GM18517 (cell line): ENCODE results near the gene GPRC5A.

ENCODE experiments used
- ATAC-seq: cut with Tn5 transposase; IDR thresholded peaks from one replicate; pipeline ENCODE4 v1.9.1; 2021; ENCODE audit warnings: mild to moderate bottlenecking, moderate library complexity; ENCODE audit not compliant: unreplicated experiment

The GPRC5A gene

GRCh38 chr12:12936983-12937491, 45.7 kb downstream of the GPRC5A start:
- no peak for ATAC-seq

- no peak for ATAC-seq
Observed at GRCh38 chr12:12938541-12938940, 47.2 kb downstream of the GPRC5A start.

DNA sequence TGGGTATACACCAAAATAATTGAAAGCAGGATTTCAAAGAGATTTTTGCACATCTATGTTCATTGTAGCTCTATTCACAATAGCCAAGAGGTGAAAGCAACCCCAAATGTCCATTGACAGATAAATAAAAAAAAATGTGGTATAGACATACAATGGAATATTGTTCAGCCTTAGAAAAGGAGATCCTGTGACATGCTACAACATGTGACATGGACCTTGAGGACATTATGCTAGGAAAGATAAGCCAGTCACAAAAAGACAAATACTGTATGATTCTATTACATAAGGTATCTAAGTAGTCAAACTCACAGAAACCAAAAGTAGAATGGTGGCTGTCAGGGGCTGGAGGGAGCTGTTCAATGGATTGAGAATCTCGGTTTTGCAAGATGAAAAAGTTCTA, 48.5 kb downstream of the GPRC5A start:
- no peak for ATAC-seq

DNA sequence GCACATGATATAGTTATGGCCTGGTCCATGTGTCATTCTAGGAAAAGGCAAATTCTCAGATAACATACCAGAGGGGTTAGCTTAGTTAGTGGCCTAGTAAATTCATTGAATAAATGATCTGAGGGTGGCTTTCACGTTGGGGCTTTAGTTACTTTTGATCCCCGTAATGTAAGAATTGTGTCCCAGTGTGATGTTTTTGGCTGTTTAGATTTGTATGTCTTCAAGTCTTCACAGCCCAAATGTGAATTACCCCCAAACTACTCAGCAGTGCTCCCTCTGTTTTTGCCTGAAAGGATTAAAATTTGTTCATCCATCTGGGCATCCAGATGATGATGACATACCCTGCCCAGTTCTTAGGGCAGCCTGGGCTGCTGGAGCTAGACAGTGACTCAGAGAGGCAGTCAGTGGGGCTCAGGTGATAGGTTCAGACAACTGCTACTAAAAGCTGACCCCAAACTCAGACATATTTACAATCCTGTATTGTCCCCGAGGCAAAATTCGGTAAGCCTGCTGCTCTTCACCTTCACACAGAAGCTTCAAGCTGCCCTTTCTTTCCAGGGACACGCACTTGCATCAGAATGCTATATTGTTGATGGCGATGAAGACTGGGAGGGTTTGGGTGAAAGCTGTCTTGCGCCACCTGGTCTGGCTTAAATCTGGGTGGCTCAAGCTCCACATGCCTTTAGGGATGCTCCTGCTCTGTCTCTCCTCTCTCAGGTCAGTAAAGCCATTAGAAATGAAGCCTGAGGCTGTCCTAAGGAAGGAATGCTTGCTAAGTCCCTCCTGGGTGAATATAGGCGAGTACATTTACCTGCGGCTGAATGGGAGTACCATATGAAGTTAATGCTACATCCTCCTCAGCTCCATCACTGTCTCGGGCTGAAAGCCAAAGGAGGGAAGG, 50.3 kb downstream of the GPRC5A start:
- ATAC-seq, result no peak

- ATAC-seq, result no peak
Observed at GRCh38 chr12:12943586-12944260, 52.4 kb downstream of the GPRC5A start.

DNA sequence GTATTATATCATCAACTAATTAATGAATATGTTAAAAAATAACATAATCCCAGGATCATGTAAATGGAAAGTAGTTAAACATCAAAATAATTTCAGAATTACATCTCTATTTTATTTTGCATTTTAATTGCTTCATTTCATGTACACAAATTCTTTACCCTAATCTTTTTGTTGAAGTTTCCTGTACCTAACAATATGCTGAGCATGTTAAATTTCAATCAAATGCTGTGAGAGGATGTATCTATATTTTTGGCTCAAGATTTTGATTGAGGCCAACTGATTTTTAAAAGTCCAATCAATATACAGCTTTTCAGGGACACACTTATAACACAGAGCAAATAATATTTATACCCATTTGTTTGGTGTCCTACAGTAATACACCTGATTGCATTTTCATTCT, 54.2 kb downstream of the GPRC5A start:
- ATAC-seq, result no peak

GRCh38 chr12:12946686-12947355, 55.5 kb downstream of the GPRC5A start:
- no peak for ATAC-seq

DNA sequence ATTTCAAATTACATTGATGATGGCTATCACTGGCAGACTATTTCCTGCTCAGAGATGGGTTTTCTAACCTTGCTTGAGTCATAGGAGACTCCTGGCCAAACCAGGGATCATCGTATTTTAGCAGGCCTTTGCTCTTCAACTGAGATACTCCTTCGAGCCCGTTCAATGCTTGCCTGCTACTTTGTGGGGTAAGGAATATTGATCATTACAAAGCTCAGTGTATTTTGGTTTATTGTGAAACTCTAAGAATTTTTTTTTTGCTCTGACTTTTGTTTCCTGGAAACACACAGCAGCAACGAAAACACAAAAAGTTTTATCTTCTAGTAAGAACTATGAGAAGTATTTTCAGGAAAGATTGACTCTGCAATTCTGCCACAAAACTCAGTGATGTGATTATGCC, 56.5 kb downstream of the GPRC5A start:
- ATAC-seq, result no peak

- ATAC-seq, result no peak
Observed at GRCh38 chr12:12951504-12951903, 60.1 kb downstream of the GPRC5A start.

- no peak for ATAC-seq
Observed at GRCh38 chr12:12952036-12952435, 60.7 kb downstream of the GPRC5A start, which contains the start of gene GPRC5D. TSS of gene GPRC5D (minus strand) at chr12:12952170. CDS start at chr12:12950384, 1,786 bp downstream.

GRCh38 chr12:12954356-12954755, 63.0 kb downstream of the GPRC5A start:
- ATAC-seq, result no peak

DNA sequence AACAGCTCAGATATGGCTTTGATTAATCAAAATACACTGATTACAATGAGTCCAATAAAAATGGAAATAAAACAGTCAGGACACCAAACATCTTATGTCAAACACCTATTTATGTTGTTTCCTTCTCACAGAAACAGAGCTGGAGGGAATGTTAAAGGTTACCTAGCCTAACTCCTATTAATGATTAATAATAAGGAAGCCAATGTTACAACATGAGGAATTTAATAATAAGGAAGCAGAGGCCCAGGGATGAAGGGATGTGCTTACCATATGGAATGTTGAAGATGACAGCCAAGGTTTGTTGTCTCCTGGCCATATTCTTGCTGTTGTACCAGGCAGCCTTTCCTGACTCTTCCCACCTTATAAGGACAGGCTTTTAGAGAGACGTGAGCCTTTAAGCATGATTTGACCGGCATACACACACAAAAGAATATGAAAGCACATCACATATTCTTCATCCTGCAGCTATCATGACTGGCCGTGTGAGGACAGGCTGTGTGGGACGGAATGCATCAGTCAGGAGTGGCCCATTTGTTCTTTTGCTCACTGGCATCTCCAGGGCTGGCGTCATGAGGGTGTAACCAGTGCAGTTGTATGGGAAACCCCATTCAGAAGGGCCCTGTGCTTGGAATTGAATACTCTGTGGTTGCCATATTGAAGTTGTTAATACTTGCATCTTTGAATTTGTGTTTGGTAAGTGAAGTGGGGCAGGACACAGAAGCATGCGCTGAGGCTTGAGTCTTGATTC, 63.7 kb downstream of the GPRC5A start:
- no peak for ATAC-seq

- ATAC-seq, result no peak
Observed at GRCh38 chr12:12958886-12959285, 67.5 kb downstream of the GPRC5A start.

DNA sequence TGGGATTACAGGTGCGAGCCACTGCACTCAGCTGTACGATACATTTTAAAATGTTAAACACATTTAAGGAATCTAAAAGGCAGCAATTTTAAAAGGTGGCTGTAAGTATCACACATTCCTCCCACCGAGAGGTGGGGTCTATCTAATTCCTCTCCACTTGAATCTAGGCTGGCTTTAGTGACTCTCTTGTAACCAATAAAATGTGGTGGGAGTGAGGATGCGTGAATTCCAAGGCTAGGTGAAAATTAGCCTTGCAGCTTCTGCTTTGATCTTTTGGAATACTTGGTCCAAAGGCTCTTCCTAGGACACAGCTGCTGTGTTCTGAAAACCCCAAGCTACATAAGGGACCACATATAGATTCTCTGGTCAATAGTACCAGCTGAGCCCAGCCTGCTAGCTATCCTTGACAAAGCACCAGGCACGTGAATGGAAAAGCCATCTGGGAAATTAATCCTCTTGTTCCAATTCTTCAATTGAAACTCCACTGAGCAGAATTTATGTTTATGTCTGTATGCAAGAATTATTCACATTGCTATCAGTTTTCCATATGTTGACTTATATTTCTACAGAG, 69.4 kb downstream of the GPRC5A start:
- no peak for ATAC-seq

- no peak for ATAC-seq
Observed at GRCh38 chr12:12964255-12964654, 72.9 kb downstream of the GPRC5A start.

GRCh38 chr12:12965836-12966235, 74.5 kb downstream of the GPRC5A start:
- ATAC-seq, result no peak
